ENCODE data around the gene GLIPR2.
"Not testable (repeated sequence)": the region's sequence is repeated elsewhere in the genome, so short reads cannot be mapped to it uniquely, and the experiment has no call there.

The GLIPR2 gene

DNA sequence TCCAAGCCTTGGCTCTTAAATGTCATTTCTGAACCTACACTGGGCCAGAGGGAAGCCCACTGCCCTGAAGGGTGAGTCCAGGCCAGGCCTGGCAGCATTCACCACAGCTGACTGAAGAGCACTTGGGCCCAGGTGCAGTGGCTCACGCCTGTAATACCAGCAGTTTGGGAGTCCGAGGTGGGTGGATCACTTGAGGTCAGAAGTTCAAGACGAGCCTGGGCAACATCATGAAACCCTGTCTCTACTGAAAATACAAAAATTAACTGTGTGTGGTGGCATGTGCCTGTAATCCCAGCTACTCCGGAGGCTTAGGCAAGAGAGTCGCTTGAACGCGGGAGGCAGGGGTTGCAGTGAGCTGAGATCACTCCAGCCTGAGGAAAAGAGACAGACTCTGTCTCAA lies 37.7 kb downstream of the GLIPR2 start:
- no peak overlapping the region for H3K27ac ChIP-seq
- no peak overlapping the region for H3K4me3 ChIP-seq (ENCODE audit: low read depth in 1 of 2, low read length in 1 of 2)
- no peaks in the 10 kb centered on the region for H3K27me3 ChIP-seq
- TF ChIP-seq, protein P1, sequence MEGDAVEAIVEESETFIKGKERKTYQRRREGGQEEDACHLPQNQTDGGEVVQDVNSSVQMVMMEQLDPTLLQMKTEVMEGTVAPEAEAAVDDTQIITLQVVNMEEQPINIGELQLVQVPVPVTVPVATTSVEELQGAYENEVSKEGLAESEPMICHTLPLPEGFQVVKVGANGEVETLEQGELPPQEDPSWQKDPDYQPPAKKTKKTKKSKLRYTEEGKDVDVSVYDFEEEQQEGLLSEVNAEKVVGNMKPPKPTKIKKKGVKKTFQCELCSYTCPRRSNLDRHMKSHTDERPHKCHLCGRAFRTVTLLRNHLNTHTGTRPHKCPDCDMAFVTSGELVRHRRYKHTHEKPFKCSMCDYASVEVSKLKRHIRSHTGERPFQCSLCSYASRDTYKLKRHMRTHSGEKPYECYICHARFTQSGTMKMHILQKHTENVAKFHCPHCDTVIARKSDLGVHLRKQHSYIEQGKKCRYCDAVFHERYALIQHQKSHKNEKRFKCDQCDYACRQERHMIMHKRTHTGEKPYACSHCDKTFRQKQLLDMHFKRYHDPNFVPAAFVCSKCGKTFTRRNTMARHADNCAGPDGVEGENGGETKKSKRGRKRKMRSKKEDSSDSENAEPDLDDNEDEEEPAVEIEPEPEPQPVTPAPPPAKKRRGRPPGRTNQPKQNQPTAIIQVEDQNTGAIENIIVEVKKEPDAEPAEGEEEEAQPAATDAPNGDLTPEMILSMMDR (IDR thresholded peaks at IDR 0.05) = no peak
- no peaks in the 10 kb centered on the region for H3K9me3 ChIP-seq
- H3K4me1 ChIP-seq (ENCODE audit: control insufficient read depth in 1 of 2, insufficient read depth in 1 of 2, low read depth in 1 of 2, low read length in 1 of 2) = peaks cover 4 to 6% of the 10 kb centered on the region in 2 experiments
- H3K36me3 ChIP-seq = no peaks in the 10 kb centered on the region

DNA sequence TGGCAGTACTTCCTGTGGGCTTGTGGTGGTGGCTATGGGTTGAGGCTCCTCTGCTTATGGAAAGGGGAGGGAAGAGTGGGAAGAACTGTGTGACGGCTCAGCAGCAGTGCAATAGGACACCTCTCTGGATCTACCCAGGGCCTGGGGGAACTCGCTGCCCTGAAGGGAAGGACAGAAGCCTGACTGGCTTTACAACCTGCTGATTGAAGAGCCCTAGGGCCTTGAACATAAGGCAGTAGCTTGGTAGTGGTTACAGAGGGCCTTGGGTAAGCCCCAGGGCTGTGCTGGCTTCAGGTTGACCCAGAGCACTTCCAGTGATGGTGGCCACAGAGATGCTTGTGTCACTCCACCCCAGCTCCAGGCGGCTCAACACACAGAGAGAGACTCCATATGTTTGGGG lies 38.2 kb downstream of the GLIPR2 start:
- H3K27me3 ChIP-seq = no peaks in the 10 kb centered on the region
- H3K9me3 ChIP-seq = no peaks in the 10 kb centered on the region
- peaks cover 0 to 1% of the 10 kb centered on the region in 2 experiments for H3K4me1 ChIP-seq (ENCODE audit: control insufficient read depth in 1 of 2, insufficient read depth in 1 of 2, low read depth in 1 of 2, low read length in 1 of 2)
- H3K4me3 ChIP-seq (ENCODE audit: low read depth in 1 of 2, low read length in 1 of 2) = no peak overlapping the region
- H3K36me3 ChIP-seq = no peaks in the 10 kb centered on the region
- TF ChIP-seq, protein P1 (IDR thresholded peaks at IDR 0.05) = no peak
- H3K27ac ChIP-seq = no peak overlapping the region

DNA sequence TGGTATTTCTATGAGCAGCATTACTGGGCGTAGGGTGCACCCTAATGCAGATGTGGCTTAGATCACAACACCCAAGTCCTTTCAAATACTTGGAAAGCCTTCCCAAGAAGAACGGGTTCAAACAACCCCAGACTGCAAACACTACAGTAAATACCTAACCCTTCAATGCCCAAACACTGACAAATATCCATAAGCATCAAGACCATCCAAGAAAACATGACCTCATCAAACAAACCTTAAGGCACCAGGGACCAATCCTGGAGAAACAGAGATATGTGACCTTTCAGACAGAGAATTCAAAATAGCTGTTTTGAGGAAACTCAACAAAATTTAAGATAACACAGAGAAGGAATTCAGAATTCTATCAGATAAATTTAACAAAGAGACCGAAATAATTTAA lies 38.7 kb downstream of the GLIPR2 start:
- not testable (repeated sequence) for H3K36me3 ChIP-seq; H3K27me3 ChIP-seq; H3K4me1 ChIP-seq (ENCODE audit: control insufficient read depth in 1 of 2, insufficient read depth in 1 of 2, low read depth in 1 of 2, low read length in 1 of 2); H3K9me3 ChIP-seq; H3K4me3 ChIP-seq (ENCODE audit: low read depth in 1 of 2, low read length in 1 of 2); H3K27ac ChIP-seq

DNA sequence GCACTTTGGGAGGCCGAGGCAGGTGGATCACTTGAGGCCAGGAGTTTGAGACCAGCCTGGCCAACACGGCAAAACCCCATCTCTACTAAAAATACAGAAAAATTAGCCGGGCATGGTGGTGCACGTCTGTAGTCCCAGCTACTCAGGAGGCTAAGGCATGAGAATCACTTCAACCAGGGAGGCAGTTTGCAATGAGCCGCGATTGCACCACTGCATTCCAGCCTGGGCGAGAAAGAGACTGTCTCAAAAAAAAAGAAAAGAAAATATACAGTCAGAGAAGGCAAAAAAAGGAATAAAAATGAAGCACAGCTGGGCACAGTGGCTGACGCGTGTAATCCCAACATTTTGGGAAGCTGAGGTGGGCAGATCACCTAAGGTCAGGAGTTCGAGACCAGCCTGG lies 40.0 kb downstream of the GLIPR2 start:
- not testable (repeated sequence) for H3K9me3 ChIP-seq; H3K4me3 ChIP-seq (ENCODE audit: low read depth in 1 of 2, low read length in 1 of 2); H3K27ac ChIP-seq; H3K27me3 ChIP-seq; H3K4me1 ChIP-seq (ENCODE audit: control insufficient read depth in 1 of 2, insufficient read depth in 1 of 2, low read depth in 1 of 2, low read length in 1 of 2); H3K36me3 ChIP-seq

DNA sequence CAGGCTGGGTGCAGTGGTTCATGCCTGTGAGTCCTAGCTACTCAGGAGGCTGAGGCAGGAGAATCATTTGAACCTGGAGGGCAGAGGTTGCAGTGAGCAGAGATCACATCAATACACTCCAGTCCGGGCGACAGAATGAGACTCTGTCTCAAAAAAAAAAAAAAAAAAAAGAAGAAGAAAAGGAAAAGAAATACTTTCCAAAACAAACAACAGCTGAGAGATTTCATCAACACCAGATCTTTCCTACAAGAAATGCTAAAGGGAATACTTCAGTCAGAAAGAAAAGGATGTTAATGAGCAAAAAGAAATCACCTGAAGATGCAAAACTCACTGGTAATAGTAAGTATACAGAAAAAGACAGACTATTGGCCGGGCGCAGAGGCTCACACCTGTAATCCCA lies 41.0 kb downstream of the GLIPR2 start:
- Histone ChIP-seq H3K4me3 (ENCODE audit: low read depth in 1 of 2, low read length in 1 of 2) (no peak overlapping the region), H3K4me1 (ENCODE audit: control insufficient read depth in 1 of 2, insufficient read depth in 1 of 2, low read depth in 1 of 2, low read length in 1 of 2) (no peaks in the 10 kb centered on the region), H3K36me3 (no peaks in the 10 kb centered on the region), H3K27me3 (no peaks in the 10 kb centered on the region), H3K27ac (no peak overlapping the region), H3K9me3 (no peaks in the 10 kb centered on the region)
- TF ChIP-seq, protein P1 (IDR thresholded peaks at IDR 0.05) = no peak

DNA sequence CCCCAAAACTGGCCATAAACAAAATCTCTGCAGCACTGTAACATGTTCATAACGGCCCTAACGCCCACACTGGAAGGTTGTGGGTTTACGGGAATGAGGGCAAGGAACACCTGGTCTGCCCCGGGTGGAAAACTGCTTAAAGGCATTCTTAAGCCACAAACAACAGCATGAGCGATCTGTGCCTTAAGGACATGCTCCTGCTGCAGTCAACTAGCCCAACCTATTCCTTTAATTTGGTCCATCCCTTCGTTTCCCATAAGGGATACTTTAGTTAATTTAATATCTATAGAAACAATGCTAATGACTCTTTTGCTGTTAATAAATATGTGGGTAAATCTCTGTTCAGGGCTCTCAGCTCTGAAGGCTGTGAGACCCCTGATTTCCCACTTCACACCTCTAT lies 43.7 kb downstream of the GLIPR2 start:
- H3K4me1 ChIP-seq (ENCODE audit: control insufficient read depth in 1 of 2, insufficient read depth in 1 of 2, low read depth in 1 of 2, low read length in 1 of 2); H3K9me3 ChIP-seq; H3K27me3 ChIP-seq; H3K36me3 ChIP-seq; H3K4me3 ChIP-seq (ENCODE audit: low read depth in 1 of 2, low read length in 1 of 2); H3K27ac ChIP-seq: not testable (repeated sequence)

DNA sequence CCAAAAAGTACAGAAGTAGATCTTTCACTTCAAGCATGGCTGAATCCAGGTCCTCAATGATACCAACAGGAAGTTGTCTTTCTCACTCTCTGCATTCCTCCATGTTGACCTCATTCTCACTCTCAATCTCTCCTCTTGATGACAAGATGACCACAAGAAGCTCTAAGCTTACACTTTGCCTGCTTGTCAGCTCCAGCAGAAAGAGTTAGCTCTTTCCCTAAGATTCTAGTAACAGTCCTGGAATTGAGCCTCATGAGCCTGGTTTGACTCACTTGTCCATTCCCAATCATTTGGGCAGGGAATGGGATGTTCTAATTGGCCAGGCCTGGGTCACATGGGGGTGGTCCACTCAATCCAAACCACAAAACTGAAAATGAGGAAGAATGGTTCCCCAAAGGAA lies 50.9 kb downstream of the GLIPR2 start:
- Histone ChIP-seq H3K36me3 (no peaks in the 10 kb centered on the region), H3K27ac (no peak overlapping the region), H3K9me3 (no peaks in the 10 kb centered on the region), H3K27me3 (no peaks in the 10 kb centered on the region), H3K4me1 (ENCODE audit: control insufficient read depth in 1 of 2, insufficient read depth in 1 of 2, low read depth in 1 of 2, low read length in 1 of 2) (peaks cover 18 to 22% of the 10 kb centered on the region in 2 experiments), H3K4me3 (ENCODE audit: low read depth in 1 of 2, low read length in 1 of 2) (no peak overlapping the region)
- TF ChIP-seq, protein P1 (IDR thresholded peaks at IDR 0.05) = no peak

Data from neutrophil (primary cell).